ENCODE data around the gene FBXW9. TPM values are rescaled to one million over a fixed set of nuclear protein-coding genes. Genes with fewer than 3 reads are reported as not detected.
"Not testable (repeated sequence)": the region's sequence is repeated elsewhere in the genome, so short reads cannot be mapped to it uniquely, and the experiment has no call there.

FBXW9 gene
- total RNA-seq, 2 donors from 2014 or later: 4.7 to 9.9 TPM

GRCh38 chr19:12678039-12678438 is 18.4 kb downstream of the FBXW9 start:
- H3K27me3 Mint-ChIP-seq; H3K9me3 Mint-ChIP-seq; H3K4me3 Mint-ChIP-seq; ATAC-seq (replicated peaks); H3K27ac Mint-ChIP-seq: not testable (repeated sequence)
- Mint-ChIP-seq H3K4me1 (peaks cover 14% of the 10 kb centered on the region), H3K36me3 (ENCODE audit: low read depth) (peaks cover 86% of the 10 kb centered on the region)

- peaks cover 18% of the 10 kb centered on the region for H3K4me1 Mint-ChIP-seq
- no peaks in the 10 kb centered on the region for H3K27me3 Mint-ChIP-seq
- peak overlapping the region; percentile 66 for H3K27ac Mint-ChIP-seq
- no peaks in the 10 kb centered on the region for H3K9me3 Mint-ChIP-seq
- ATAC-seq (replicated peaks): no peak
- no peak overlapping the region for H3K4me3 Mint-ChIP-seq
- peaks cover 97% of the 10 kb centered on the region for H3K36me3 Mint-ChIP-seq (ENCODE audit: low read depth)
Observed at GRCh38 chr19:12676928-12677327, 19.5 kb downstream of the FBXW9 start.

- H3K27ac Mint-ChIP-seq: peak overlapping the region; percentile 66
- ATAC-seq (replicated peaks): peak; percentile 42
- H3K4me3 Mint-ChIP-seq: no peak overlapping the region
- H3K9me3 Mint-ChIP-seq: no peaks in the 10 kb centered on the region
- no peaks in the 10 kb centered on the region for H3K27me3 Mint-ChIP-seq
- H3K36me3 Mint-ChIP-seq (ENCODE audit: low read depth): peaks cover 97% of the 10 kb centered on the region
- peaks cover 20% of the 10 kb centered on the region for H3K4me1 Mint-ChIP-seq
Observed at GRCh38 chr19:12676384-12676792, 20.0 kb downstream of the FBXW9 start.

- no peaks in the 10 kb centered on the region for H3K27me3 Mint-ChIP-seq
- peak overlapping the region; percentile 66 for H3K27ac Mint-ChIP-seq
- ATAC-seq (replicated peaks): no peak
Observed at GRCh38 chr19:12675940-12676339, 20.5 kb downstream of the FBXW9 start.

GRCh38 chr19:12675399-12675798 is 21.0 kb downstream of the FBXW9 start:
- H3K4me3 Mint-ChIP-seq: no peak overlapping the region
- no peaks in the 10 kb centered on the region for H3K27me3 Mint-ChIP-seq
- no peaks in the 10 kb centered on the region for H3K9me3 Mint-ChIP-seq
- H3K4me1 Mint-ChIP-seq: peaks cover 16% of the 10 kb centered on the region
- ATAC-seq (replicated peaks): no peak
- no peak overlapping the region for H3K27ac Mint-ChIP-seq
- H3K36me3 Mint-ChIP-seq (ENCODE audit: low read depth): peaks cover 95% of the 10 kb centered on the region

More at GRCh38 chr19:12675940-12676339, 20.5 kb downstream of the FBXW9 start:
- no peaks in the 10 kb centered on the region for H3K9me3 Mint-ChIP-seq
- peaks cover 95% of the 10 kb centered on the region for H3K36me3 Mint-ChIP-seq (ENCODE audit: low read depth)
- H3K4me3 Mint-ChIP-seq: no peak overlapping the region
- peaks cover 18% of the 10 kb centered on the region for H3K4me1 Mint-ChIP-seq

- Mint-ChIP-seq H3K4me1 (peaks cover 16% of the 10 kb centered on the region), H3K27ac (no peak overlapping the region), H3K36me3 (ENCODE audit: low read depth) (peaks cover 96% of the 10 kb centered on the region), H3K27me3 (no peaks in the 10 kb centered on the region), H3K4me3 (no peak overlapping the region), H3K9me3 (no peaks in the 10 kb centered on the region)
- ATAC-seq (replicated peaks): no peak
Observed at GRCh38 chr19:12672744-12673143, 23.7 kb downstream of the FBXW9 start.

GRCh38 chr19:12670159-12670928 is 26.1 kb downstream of the FBXW9 start:
- H3K27me3 Mint-ChIP-seq: no peaks in the 10 kb centered on the region
- H3K4me3 Mint-ChIP-seq: peak overlapping the region; percentile 92
- no peak for ATAC-seq (replicated peaks)
- H3K36me3 Mint-ChIP-seq (ENCODE audit: low read depth): peaks cover 96% of the 10 kb centered on the region
- H3K4me1 Mint-ChIP-seq: peaks cover 6% of the 10 kb centered on the region
- H3K27ac Mint-ChIP-seq: peak overlapping the region; percentile 99
- no peaks in the 10 kb centered on the region for H3K9me3 Mint-ChIP-seq

- H3K9me3 Mint-ChIP-seq: no peaks in the 10 kb centered on the region
- peaks cover 6% of the 10 kb centered on the region for H3K4me1 Mint-ChIP-seq
- H3K4me3 Mint-ChIP-seq: peak overlapping the region; percentile 92
- H3K36me3 Mint-ChIP-seq (ENCODE audit: low read depth): peaks cover 96% of the 10 kb centered on the region
- no peaks in the 10 kb centered on the region for H3K27me3 Mint-ChIP-seq
- H3K27ac Mint-ChIP-seq: peak overlapping the region; percentile 99
- peak; percentile 30 for ATAC-seq (replicated peaks)
Observed at GRCh38 chr19:12669270-12670158, 26.9 kb downstream of the FBXW9 start.

GRCh38 chr19:12668932-12669269 is 27.5 kb downstream of the FBXW9 start:
- Mint-ChIP-seq H3K27me3 (no peaks in the 10 kb centered on the region), H3K27ac (peak overlapping the region; percentile 99), H3K4me1 (peaks cover 6% of the 10 kb centered on the region), H3K36me3 (ENCODE audit: low read depth) (peaks cover 96% of the 10 kb centered on the region), H3K9me3 (no peaks in the 10 kb centered on the region), H3K4me3 (peak overlapping the region; percentile 92)
- ATAC-seq (replicated peaks): peak; percentile 18

- Mint-ChIP-seq H3K36me3 (ENCODE audit: low read depth) (peaks cover 96% of the 10 kb centered on the region), H3K4me1 (peaks cover 6% of the 10 kb centered on the region), H3K27ac (peak overlapping the region; percentile 99)
Observed at GRCh38 chr19:12668346-12668745, 28.1 kb downstream of the FBXW9 start.

GRCh38 chr19:12667731-12668302 is 28.6 kb downstream of the FBXW9 start:
- Mint-ChIP-seq H3K36me3 (ENCODE audit: low read depth) (peaks cover 96% of the 10 kb centered on the region), H3K27me3 (no peaks in the 10 kb centered on the region), H3K27ac (peak overlapping the region; percentile 99), H3K4me1 (peaks cover 6% of the 10 kb centered on the region), H3K4me3 (peak overlapping the region; percentile 92), H3K9me3 (no peaks in the 10 kb centered on the region)
- no peak for ATAC-seq (replicated peaks)

More at GRCh38 chr19:12668346-12668745, 28.1 kb downstream of the FBXW9 start:
- no peaks in the 10 kb centered on the region for H3K27me3 Mint-ChIP-seq
- ATAC-seq (replicated peaks): no peak
- H3K4me3 Mint-ChIP-seq: peak overlapping the region; percentile 92
- no peaks in the 10 kb centered on the region for H3K9me3 Mint-ChIP-seq

GRCh38 chr19:12666265-12667048 is 30.0 kb downstream of the FBXW9 start, which contains the start of the genes MAN2B1 and WDR83:
TSS of gene MAN2B1 (minus strand) at chr19:12666742. CDS start at chr19:12666701, 41 bp downstream.
TSS of gene WDR83 (plus strand) at chr19:12666807. CDS start at chr19:12669791, 2,984 bp downstream.
- H3K9me3 Mint-ChIP-seq: no peaks in the 10 kb centered on the region
- peak; percentile 82 for ATAC-seq (replicated peaks)
- H3K27me3 Mint-ChIP-seq: no peaks in the 10 kb centered on the region
- H3K4me3 Mint-ChIP-seq: peak within 1 kb of the TSS; percentile 92
- no peaks in the 10 kb centered on the region for H3K4me1 Mint-ChIP-seq
- peaks cover 95% of the 10 kb centered on the region for H3K36me3 Mint-ChIP-seq (ENCODE audit: low read depth)
- peak within 1 kb of the TSS; percentile 90 for H3K27ac Mint-ChIP-seq

GRCh38 chr19:12665671-12666264 is 30.7 kb downstream of the FBXW9 start:
- ATAC-seq (replicated peaks): peak; percentile 37
- Mint-ChIP-seq H3K9me3 (no peaks in the 10 kb centered on the region), H3K27me3 (no peaks in the 10 kb centered on the region), H3K4me3 (peak overlapping the region; percentile 92), H3K4me1 (no peaks in the 10 kb centered on the region), H3K27ac (peak overlapping the region; percentile 90), H3K36me3 (ENCODE audit: low read depth) (peaks cover 98% of the 10 kb centered on the region)
